DND-41 (cell line): Measurements from ENCODE around the gene GALK2.

ENCODE experiments used
- ATAC-seq: fragments of 200-7000 bp; cut with Tn5 transposase; 3 replicates; pipeline ENCODE4 v1.9.1; 2021; ENCODE audit warnings: low read depth; ENCODE audit not compliant: insufficient read depth
- DNase-seq: peaks from one replicate; pipeline ENCODE4 v3.0.0-alpha.2; 2020
- H2AFZ ChIP-seq: 2 replicates; pipeline ENCODE4 v1.6.0; 2012; ENCODE audit warnings: low read depth, low read length
- H3K27ac ChIP-seq: 2 replicates; pipeline ENCODE4 v1.5.1; 2012; ENCODE audit warnings: low read length, inconsistent platforms
- H3K27me3 ChIP-seq: fragments of 200-600 bp; sonication (generic); 2 replicates; pipeline ENCODE4 v1.6.0; 2012; ENCODE audit warnings: low read length, mild to moderate bottlenecking, inconsistent platforms; ENCODE audit not compliant: insufficient read depth, poor library complexity
- H3K36me3 ChIP-seq: 2 replicates; pipeline ENCODE4 v1.5.1; 2012; ENCODE audit warnings: low read length, inconsistent platforms; ENCODE audit not compliant: insufficient read depth
- H3K4me1 ChIP-seq: 2 replicates; pipeline ENCODE4 v1.5.1; 2012; ENCODE audit warnings: mild to moderate bottlenecking, low read length; ENCODE audit not compliant: insufficient read depth
- H3K4me2 ChIP-seq: 2 replicates; pipeline ENCODE4 v1.6.0; 2012; ENCODE audit warnings: mild to moderate bottlenecking, moderate library complexity, low read length, inconsistent platforms; ENCODE audit not compliant: insufficient read depth
- H3K4me3 ChIP-seq, 2 experiments: fragments of 200-600 bp in 1 of 2; shearing (Covaris generic) in 1 of 2; 2 replicates each; pipeline ENCODE4 v1.5.1; 2012 to 2016; ENCODE audit warnings: inconsistent platforms in 2 of 2, low read length in 2 of 2, mild to moderate bottlenecking in 2 of 2, low read depth in 1 of 2, moderate library complexity in 1 of 2
- H3K79me2 ChIP-seq: 2 replicates; pipeline ENCODE4 v1.6.0; 2012; ENCODE audit warnings: low read length, inconsistent platforms; ENCODE audit not compliant: insufficient read depth
- H3K9ac ChIP-seq: 2 replicates; pipeline ENCODE4 v1.6.0; 2012; ENCODE audit warnings: low read depth, mild to moderate bottlenecking, inconsistent platforms, low read length, moderate library complexity
- H3K9me3 ChIP-seq: 2 replicates; pipeline ENCODE4 v1.5.1; 2012; ENCODE audit warnings: low read length, moderate library complexity, mild to moderate bottlenecking, inconsistent platforms; ENCODE audit not compliant: insufficient read depth, severe bottlenecking
- H4K20me1 ChIP-seq: 2 replicates; pipeline ENCODE4 v1.6.0; 2012; ENCODE audit warnings: low read length; ENCODE audit not compliant: insufficient read depth
- CTCF ChIP-seq: IDR thresholded peaks from 2 replicates; pipeline ENCODE4 v1.5.1; 2012; ENCODE audit warnings: borderline replicate concordance, low read length, moderate library complexity, mild to moderate bottlenecking; ENCODE audit not compliant: poor library complexity, severe bottlenecking; ENCODE audit errors: extremely low read depth
- EZH2 ChIP-seq: IDR thresholded peaks from 3 replicates; pipeline ENCODE4 v1.6.1; 2012; ENCODE audit warnings: borderline replicate concordance, low read depth, mild to moderate bottlenecking, moderate library complexity, low read length, inconsistent platforms; ENCODE audit not compliant: severe bottlenecking

GALK2 gene

GRCh38 chr15:49320351-49320750 is 150.3 kb downstream of the GALK2 start:
- no peak overlapping the region for H3K9ac ChIP-seq
- no peak for ATAC-seq
- no peaks in the 10 kb centered on the region for H3K79me2 ChIP-seq
- no peaks in the 10 kb centered on the region for H3K4me1 ChIP-seq
- H3K9me3 ChIP-seq: no peaks in the 10 kb centered on the region
- H3K27me3 ChIP-seq: no peaks in the 10 kb centered on the region
- TF ChIP-seq EZH2 (no peak), CTCF (no peak)
- H3K4me2 ChIP-seq: no peak overlapping the region
- H3K27ac ChIP-seq: no peak overlapping the region
- H3K4me3 ChIP-seq: no peak overlapping the region
- no peak for DNase-seq
- no peak overlapping the region for H2AFZ ChIP-seq
- peaks cover 13% of the 10 kb centered on the region for H3K36me3 ChIP-seq
- no peaks in the 10 kb centered on the region for H4K20me1 ChIP-seq

- no peak overlapping the region for H2AFZ ChIP-seq
- H3K9me3 ChIP-seq: no peaks in the 10 kb centered on the region
- no peak overlapping the region for H3K4me2 ChIP-seq
- DNase-seq (no peak), ATAC-seq (no peak)
- H3K27me3 ChIP-seq: no peaks in the 10 kb centered on the region
- TF ChIP-seq CTCF (no peak), EZH2 (no peak)
- H3K79me2 ChIP-seq: no peaks in the 10 kb centered on the region
- no peaks in the 10 kb centered on the region for H4K20me1 ChIP-seq
- H3K9ac ChIP-seq: no peak overlapping the region
- H3K4me1 ChIP-seq: no peaks in the 10 kb centered on the region
- peaks cover 13% of the 10 kb centered on the region for H3K36me3 ChIP-seq
- no peak overlapping the region for H3K4me3 ChIP-seq
- H3K27ac ChIP-seq: no peak overlapping the region
Measured at GRCh38 chr15:49323207-49323606, 153.2 kb downstream of the GALK2 start.

DNA sequence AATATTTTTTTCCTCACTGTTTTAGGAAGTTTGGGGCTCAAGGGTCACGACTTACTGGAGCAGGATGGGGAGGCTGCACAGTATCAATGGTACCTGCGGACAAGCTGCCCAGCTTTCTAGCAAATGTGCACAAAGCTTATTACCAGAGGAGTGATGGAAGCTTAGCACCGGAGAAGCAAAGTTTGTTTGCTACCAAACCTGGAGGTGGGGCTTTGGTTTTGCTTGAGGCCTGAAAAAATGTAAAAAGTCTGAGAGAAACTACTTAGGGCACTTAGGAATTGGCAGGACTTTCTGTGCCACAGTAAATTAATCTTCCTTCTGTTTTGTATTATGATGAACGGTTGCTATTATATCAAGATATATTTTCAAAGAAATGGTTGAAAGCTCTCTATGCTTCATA is 157.9 kb downstream of the GALK2 start:
- H3K27ac ChIP-seq: no peak overlapping the region
- H3K27me3 ChIP-seq: no peaks in the 10 kb centered on the region
- H3K4me3 ChIP-seq: no peak overlapping the region
- ATAC-seq (no peak), DNase-seq (no peak)
- H3K9me3 ChIP-seq: no peaks in the 10 kb centered on the region
- TF ChIP-seq CTCF (no peak), EZH2 (no peak)
- no peaks in the 10 kb centered on the region for H3K79me2 ChIP-seq
- H3K36me3 ChIP-seq: peaks cover 3% of the 10 kb centered on the region; the same call in 1 of the 2 replicates
- H2AFZ ChIP-seq: no peak overlapping the region
- H4K20me1 ChIP-seq: no peaks in the 10 kb centered on the region
- no peak overlapping the region for H3K9ac ChIP-seq
- H3K4me2 ChIP-seq: no peak overlapping the region
- no peaks in the 10 kb centered on the region for H3K4me1 ChIP-seq

DNA sequence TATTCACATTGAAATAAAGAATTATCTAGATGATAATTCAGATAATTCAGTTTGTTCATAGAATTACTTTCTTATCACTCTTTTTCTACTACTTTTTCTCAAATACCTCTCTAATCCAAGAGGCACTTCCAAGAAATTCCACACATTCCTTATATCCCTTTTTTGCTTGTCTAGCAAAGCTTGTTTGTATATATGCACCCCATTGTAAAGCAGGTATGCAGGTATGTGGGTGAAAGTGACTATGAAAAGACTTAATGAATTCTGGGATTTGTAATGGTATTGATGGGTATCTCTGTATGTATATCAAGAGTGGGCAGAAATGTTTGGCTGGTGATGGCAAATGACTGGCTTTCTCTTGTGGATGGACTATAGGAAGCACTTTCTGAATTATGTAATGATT is 158.9 kb downstream of the GALK2 start:
- ATAC-seq: no peak
- no peak overlapping the region for H3K27ac ChIP-seq
- no peak overlapping the region for H3K4me2 ChIP-seq

More for the DNA sequence above, 158.9 kb downstream of the GALK2 start:
- TF ChIP-seq CTCF (no peak), EZH2 (no peak)
- no peak overlapping the region for H3K4me3 ChIP-seq
- H2AFZ ChIP-seq: no peak overlapping the region
- H4K20me1 ChIP-seq: no peaks in the 10 kb centered on the region
- no peaks in the 10 kb centered on the region for H3K27me3 ChIP-seq
- H3K9ac ChIP-seq: no peak overlapping the region
- no peaks in the 10 kb centered on the region for H3K9me3 ChIP-seq
- no peaks in the 10 kb centered on the region for H3K79me2 ChIP-seq
- no peaks in the 10 kb centered on the region for H3K4me1 ChIP-seq
- H3K36me3 ChIP-seq: peaks cover 3% of the 10 kb centered on the region; the same call in 1 of the 2 replicates
- no peak for DNase-seq
